HCT116 (cell line): ENCODE data around the gene OR2B2.

Experiments
- CEBPB ChIP-seq: IDR thresholded peaks from 2 replicates; pipeline ENCODE4 v1.6.1; 2012; ENCODE audit warnings: low read depth
- CTCF ChIP-seq, 3 experiments: fragments of 200-600 bp in 1 of 3; sonication (generic) in 1 of 3; IDR thresholded peaks in 2 of 3; conservative IDR thresholded peaks in 1 of 3; 2 replicates each; pipeline ENCODE4 v1.5.1; 2012 to 2017; ENCODE audit warnings: low read depth in 2 of 3, low read length in 2 of 3, antibody characterized with exemption in 1 of 3, borderline replicate concordance in 1 of 3, control low read depth in 1 of 3, mild to moderate bottlenecking in 1 of 3, mixed read lengths in 1 of 3, mixed run types in 1 of 3, moderate library complexity in 1 of 3; ENCODE audit not compliant: insufficient read depth in 1 of 3
- POLR2A ChIP-seq: IDR thresholded peaks from 2 replicates; pipeline ENCODE4 v1.7.0; 2011; ENCODE audit warnings: borderline replicate concordance; ENCODE audit not compliant: insufficient read depth, insufficient read length; ENCODE audit errors: extremely low read depth
- REST ChIP-seq: IDR thresholded peaks from 2 replicates; pipeline ENCODE4 v1.6.1; 2012; ENCODE audit warnings: low read depth
- SP1 ChIP-seq: IDR thresholded peaks from 2 replicates; pipeline ENCODE4 v1.6.1; 2012; ENCODE audit warnings: low read depth
- SRF ChIP-seq: IDR thresholded peaks from 2 replicates; pipeline ENCODE4 v1.6.1; 2012; ENCODE audit warnings: low read depth
- TCF7L2 ChIP-seq: IDR thresholded peaks from 2 replicates; pipeline ENCODE4 v1.7.0; 2011; ENCODE audit warnings: borderline replicate concordance, inconsistent platforms; ENCODE audit not compliant: insufficient read depth, insufficient read length; ENCODE audit errors: extremely low read depth
- YY1 ChIP-seq: IDR thresholded peaks from 2 replicates; pipeline ENCODE4 v1.6.1; 2011; ENCODE audit warnings: low read length, low read depth, moderate library complexity, mild to moderate bottlenecking; ENCODE audit not compliant: insufficient replicate concordance; ENCODE audit errors: extremely low read depth

- TF ChIP-seq CTCF (IDR thresholded peaks at IDR 0.05 in 2 of 3, conservative IDR thresholded peaks at IDR 0.05 in 1 of 3; ENCODE audit: borderline replicate concordance in 1 of 3, insufficient read depth in 1 of 3, low read depth in 2 of 3, low read length in 2 of 3) (no peak), SP1 (no peak), POLR2A (peak; percentile 95), TCF7L2 (no peak), CEBPB (no peak), REST (no peak), SRF (no peak), YY1 (no peak)
Measured at GRCh38 chr6:27889628-27890444, 22.4 kb downstream of the OR2B2 start.
